GM18858 (cell line): ENCODE results near the gene CTBP1.
A peak's percentile ranks its signal among the peaks of the same experiment; 100 is the strongest.
"Not testable (repeated sequence)": the region's sequence is repeated elsewhere in the genome, so short reads cannot be mapped to it uniquely, and the experiment has no call there.

ENCODE experiments used
- ATAC-seq: cut with Tn5 transposase; IDR thresholded peaks from one replicate; pipeline ENCODE4 v1.9.1; 2021; ENCODE audit not compliant: unreplicated experiment

The CTBP1 gene

DNA sequence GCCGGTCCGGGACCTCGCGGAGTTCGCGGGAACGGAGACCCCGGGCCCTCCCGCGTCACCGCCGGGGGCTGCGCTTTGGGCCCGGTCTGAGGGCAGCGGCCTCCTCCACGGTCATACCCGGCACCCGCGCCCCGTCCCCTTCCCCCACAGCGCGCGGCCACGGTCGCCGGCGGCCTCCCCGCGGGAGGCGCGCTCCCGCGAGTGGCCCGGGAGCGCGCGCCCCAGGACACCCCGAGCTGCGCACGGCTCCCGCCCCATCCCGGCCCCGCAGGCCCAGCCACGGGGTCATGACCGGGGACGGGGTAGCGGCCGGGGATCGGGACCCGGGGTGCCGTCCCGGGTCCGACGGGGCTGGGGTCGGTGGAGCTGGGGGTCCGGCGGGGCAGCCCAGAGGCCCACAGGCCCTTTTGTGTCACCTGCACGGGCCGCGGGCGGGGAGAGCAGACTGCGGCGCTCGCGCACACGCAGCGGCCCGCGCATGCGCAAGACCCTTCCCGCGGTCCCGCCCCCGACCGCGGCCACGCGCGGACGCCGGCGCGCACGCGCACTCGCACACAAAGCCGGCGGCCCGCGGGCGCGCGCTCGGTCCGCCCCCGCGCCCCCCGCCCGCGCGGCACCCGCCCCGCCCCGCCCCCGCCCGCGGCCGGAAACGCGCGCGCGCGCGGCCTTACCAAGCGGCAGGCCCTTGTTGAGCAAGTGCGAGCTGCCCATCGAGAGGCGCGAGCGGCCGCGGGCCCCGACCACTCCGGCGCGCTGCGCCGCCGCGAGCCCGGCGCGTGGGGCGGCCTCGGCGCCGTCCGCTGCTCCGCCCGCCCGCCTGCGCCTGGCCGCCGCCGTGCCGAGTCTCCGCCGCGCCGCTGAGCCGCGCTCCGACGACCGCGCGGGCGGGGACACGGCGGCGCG is at the start of gene CTBP1:
Gene CTBP1 (minus strand): TSS at position 886 of the 903 bp plus-strand sequence. CDS start 7,799 bp downstream, outside the sequence.
- ATAC-seq = peak; percentile 27

DNA sequence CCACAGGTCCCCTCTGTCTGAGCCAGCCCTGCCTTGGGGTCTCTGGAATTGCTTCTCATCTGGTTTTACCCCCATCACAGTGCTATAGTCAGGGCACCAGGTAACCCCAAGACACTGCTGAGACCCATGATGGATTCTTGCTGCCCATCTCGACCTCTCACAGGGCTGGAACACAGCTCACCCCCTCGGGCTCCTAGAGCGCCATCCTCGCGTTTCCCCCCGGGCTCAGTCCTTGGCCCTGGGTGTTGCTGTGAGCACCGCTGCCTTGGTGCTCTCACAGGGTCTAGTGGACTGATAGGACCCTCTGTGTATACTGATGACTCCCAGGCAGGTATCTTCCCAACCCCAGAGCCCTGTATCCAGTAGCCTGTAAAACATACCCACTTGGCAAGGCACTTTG is 49.5 kb upstream of the CTBP1 start:
- no peak for ATAC-seq

DNA sequence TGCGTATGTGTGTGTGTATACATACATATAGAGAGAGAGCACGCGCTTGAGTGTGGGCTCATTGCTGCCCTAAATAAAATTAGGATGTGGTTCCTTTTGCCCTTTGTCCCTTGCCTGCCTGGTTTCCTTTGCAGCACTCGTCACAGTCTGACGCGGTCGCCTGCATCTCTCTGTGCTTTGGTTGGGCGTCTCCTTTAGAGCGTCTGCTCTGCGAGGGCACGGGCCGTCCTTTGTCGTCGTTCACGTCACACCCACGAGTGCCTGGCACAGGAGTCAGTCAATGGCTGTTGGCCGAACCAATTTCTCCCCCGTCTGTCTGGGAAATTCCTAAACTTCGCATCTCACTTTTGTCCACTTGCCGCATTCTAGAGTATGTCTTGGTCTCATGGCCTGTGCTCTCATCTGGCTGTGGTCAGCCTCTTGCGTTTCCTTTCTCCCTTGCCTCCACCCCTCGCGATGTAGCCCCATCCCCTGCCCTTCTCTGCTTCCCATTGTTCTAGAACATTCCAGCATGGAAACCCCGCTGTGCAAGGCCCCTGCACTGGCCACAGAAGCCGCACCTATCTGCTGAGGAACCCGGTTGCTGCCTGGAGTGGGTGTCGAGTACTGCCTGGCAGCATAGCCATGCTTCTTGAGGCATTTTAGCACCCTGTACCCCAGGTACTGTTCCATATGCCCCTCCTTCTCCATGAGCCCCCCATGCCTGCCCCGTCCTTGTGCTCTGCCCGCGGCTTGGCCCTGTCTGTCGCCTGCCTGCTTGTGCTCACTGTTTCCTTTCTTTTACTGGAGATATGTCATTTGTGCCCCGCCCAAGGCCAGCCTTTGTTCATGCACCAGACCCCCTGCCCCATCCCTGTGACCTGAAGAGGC is 48.8 kb upstream of the CTBP1 start:
- ATAC-seq = no peak

DNA sequence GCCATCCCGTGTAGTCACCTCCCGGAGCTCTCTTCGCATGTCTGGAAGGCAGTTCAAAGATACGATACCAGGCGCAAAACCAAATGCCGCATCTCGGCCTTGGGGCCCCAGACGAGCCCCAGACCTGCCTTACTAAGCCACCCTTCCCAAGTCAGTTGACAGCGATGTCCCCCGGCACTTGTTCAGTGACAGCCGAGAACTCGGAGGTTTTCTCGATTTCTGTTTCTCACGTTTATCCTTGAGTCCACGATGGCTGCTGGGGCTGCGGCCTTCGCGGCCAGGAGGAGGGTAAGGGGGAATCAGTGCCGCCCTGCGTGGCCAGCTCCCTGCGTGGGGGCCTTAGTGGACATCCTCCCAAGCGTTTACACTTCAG is 48.1 kb upstream of the CTBP1 start:
- ATAC-seq = no peak

DNA sequence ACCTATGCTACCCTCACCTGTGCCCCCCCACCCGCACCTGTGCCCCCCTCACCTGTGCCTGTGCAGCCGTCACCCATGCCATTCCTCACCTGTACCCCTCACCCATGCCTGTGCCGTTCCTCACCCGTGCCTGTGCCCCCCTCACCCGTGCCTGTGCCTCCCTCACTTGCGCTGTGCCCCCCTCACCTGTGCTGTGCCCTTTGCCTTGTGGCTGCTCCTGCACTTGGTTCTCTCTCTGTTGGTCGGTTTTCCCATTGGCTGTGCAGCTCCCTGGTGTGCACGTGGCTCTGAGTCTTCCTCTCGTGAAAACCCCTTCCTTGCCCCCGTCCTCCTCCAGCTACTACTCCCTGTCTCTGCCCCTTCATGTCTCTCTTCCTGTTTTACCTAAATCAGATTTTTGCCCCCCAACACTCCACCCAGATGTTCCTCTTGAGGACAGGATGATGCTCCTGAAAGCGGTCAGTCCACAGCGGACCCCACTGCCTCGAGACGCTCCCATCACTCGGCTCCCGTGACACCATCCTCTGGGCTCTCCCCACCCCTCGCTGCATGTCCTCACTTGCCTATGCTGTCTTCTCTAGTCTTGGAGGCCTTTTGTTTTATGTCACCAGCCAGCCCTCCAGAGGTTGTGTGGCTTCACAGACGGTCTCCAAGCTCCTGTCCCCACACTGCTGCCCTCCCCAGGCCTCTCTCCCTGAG is 47.5 kb upstream of the CTBP1 start:
- no peak for ATAC-seq

DNA sequence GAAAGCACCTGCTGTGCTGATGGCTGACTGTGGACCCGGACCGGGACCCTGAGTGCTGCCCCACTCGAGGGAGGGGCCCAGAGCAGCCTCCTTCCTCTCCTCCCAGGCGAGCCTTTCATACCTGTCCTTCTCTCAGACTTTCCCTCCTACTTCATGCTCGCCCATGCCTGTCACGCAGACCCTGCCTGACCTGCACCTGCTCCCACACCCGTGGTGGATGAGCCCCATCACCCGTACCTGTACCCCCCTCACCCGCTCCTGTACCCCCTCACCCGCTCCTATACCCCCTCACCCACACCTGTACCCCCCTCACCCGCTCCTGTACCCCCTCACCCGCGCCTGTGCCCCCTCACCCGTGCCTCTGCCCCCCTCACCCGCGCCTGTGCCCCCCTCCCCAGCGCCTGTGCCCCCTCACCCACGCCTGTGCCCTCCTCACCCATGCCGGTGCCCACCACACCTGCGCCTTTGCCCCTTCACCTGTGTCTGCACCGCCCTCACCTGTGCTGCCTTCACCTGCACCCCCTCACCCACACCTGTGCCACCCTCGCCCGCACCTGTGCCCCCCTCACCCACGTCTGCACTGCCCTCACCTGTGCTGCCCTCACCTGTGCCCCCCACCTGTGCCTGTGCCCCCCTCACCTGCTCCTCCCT is 46.6 kb upstream of the CTBP1 start:
- no peak for ATAC-seq

DNA sequence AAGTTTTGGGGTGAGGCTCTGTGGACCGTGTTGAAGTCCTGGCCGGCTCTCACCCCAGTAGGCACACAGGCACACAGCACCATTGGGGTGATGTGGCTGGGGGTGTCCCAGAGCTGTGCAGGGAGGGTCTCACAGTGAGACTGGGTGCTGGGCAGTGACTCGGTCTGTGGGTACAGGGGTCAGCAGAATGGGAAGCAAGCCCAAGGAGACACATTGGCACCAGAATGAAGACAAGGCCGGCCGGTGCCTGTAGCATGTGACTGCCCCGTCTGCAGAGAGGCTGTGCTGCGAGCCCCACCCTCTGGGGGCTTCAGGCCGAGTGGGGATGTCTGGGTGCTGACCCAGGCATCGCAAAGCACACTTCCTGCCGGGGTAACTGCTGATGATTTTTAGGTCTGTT is 46.0 kb upstream of the CTBP1 start:
- ATAC-seq = no peak

DNA sequence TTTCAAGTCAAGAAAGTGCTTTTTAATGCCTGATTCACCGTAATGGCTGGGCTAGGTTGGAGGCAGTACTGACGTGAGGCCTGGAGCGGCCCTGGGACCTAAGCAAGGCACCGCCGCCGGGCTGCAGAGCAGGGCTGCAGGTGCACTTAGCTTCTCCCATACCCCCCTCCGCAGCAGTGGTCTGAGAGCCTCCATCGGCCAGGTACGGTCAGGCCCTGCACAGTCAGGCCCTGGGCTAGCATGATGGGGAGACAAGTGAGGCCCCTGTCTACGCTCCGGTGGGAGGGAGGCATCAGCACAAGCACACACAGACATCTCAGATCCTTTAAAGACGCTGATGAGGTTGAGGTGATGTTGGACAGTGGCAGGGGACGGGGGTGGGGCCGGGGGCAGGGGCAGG is 45.5 kb upstream of the CTBP1 start:
- no peak for ATAC-seq

DNA sequence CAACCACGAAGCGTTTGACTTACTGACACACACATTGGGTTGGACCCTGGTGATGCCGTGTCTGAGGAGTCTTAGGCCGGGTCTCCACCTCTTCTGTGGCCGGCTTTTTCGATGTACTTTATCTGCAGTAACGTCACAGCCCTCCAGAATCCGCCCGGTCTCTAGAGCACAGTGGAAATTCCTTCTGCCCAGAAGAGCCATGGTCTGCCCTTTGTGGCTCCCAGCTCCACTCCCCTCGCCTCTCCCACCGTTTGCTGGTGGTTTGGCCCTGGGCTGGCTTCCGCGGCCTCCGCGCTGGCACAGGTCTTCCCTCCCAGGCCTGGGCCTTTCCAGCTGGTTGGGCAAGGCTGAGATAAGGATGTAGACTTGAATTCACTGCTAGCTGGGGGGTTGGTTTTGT is 45.1 kb upstream of the CTBP1 start:
- no peak for ATAC-seq

DNA sequence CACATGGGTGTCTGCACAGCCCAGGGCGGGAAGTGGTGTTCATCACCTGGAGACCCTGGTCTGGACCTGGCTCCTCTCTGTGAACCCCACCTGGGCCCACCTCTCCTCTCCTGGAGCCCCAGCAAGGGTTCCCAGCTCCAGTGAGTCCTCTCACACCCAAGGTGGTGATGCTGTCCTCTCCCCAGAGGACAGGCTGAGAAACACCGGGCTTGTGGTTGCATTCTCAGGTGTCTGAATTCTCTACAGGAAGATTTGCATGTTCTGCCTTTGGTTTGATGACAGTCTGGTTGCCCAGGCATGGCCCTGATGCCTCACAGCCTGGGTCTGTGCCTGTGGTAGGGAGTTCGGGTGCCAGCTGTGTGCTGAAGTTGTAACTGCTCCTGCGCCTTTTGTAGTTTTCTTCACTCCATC is 44.6 kb upstream of the CTBP1 start:
- ATAC-seq = no peak

DNA sequence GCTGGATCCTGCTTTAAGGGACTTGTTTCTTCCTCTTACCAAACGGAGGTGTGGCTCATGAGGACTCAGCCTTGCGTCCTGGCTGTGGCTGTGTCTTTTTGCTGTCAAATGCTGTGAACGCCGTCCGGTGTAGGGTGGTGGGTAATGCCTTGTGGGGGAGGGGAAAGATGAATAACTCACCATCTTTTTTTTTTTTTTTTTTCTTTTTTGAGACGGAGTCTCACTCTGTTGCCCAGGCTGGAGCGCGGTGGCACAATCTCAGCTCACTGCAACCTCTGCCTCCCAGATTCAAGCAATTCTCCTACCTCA is 43.7 kb upstream of the CTBP1 start:
- not testable (repeated sequence) for ATAC-seq

DNA sequence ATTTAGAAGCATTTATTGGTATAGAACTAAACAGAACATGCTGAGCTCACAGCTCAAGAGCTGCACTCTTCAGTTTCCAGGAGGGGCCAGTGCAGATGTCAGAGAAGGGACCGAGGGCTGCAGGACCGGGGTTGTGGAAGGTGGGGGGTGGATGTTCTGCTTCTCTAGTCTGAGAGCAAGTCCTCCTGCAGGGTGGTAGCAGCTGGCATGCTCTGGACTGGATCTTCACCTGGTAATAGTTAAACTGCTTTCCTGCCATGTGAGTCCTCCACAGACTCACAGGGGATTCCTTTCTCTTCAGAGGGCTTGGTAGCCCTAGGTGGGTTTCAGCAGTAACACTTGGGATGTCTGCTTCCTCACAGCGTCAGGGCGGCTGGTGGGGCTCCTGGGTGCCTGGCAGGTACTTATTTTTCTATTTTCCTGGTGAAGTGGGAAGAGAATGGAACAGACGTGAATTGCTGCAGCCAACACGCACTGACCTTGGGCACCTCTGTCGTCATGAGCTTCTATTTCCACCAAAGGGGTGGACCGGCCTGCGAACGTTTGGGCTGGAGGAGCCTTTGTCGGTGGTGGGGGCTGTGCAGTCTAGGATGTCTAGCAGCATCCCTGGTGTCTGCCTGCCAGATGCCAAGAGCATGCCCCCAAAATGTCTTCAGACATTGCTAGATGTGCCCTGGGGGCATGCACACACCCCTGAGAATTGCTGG is 43.2 kb upstream of the CTBP1 start:
- no peak for ATAC-seq

DNA sequence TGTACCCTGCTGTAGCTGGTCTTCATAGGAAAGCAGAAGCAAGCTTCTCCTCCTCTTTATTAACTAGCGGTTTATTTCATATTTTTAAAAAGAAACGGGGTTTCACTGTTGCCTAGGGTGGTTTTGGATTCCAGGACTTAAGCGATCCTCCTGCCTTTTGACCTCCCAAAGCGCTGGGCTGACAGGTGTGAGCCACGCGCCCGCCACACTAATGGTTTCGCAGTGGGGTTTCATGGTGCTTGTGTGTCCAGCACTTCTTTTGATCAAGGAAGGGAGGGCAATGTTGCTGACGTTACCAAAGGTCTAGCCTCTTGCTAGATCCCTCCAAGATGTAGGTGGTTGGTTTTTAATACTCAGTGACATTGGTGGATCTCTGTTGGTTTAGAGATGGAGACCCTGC is 42.2 kb upstream of the CTBP1 start:
- no peak for ATAC-seq

DNA sequence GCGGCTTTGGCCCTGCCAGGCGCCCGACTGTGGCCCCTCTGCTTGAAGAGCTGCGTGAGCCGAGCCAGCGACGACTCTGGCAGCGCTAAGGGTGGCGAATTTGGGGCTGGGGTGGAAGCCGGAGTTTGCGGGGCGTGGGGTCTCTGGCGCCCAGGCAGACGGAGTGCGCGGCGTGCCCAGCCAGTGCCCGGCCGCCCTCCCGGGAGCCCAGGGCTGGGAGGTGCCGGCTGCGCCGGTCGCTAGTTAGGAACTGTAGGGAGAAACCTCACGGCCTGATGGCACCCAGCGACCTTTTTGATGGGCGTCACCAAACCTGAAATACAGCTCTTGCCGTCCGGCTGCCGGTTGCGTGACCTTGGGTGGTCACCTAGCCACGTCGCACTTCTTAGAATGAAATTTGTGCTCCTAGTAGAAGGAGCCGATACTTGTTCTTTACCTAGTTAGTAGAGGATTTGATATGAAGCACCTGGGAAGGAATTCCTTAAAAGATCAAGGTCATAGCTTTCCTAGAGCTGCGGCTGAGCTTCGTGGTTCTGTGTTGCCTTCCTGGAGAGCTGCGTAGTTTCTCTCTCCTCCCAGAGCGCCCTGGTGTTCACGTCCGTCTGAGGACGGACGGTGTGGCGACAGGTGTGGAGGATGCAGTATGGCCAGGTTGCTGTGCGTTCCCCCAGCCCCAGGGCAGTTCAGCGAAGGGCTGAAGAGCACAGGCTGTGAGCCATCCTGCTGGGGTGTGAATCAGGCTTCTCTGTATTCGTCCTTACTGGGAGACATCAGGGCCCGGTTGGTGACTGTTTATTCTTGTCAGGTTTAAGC is 41.4 kb upstream of the CTBP1 start:
- ATAC-seq = no peak

DNA sequence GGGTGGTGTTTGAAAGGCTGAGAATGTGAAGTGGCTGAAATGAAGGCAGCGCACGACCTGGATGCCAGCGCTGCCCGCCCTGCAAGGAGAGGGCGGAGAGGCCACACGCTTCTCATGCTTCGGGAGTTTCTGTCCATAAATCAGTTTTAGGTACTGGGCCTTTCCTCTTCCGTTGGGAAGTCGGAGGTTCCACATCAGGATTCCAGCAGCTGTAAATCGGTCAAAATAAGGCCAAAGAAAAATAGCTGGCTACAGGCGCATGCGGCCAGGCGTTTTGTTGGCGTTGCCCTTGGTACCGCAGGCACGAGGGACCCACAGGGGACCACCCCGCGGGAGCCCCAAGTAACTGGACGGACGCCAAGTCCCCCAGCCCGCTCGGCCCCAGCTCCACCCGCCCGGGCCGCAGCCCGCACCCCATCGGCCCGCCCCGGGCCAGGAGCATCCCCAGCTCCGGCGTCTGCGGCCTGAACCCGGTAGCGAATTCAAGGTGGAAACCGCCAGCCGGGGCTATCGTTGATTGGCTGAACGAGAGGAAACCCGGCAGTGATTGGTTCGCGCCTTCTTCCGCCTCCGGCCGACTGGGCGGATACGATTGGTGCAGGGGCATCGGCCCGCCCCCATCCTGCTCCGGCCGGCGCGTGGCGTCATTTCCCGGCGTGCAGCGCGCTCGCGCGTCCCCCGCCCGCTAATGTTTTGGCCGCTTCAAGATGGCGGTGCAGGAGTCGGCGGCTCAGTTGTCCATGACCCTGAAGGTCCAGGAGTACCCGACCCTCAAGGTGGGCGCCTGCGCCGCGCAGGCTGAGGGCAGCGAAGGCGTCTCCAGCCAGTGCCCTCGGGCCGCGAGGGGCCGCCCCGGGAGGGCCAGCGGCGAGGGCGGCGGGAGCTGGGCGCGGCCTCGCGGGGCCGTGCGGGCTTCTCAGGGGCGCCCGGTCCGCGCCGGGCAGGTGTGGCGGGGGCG is 40.6 kb upstream of the CTBP1 start, which contains the start of gene MAEA:
Gene MAEA (plus strand): TSS at position 685 of the 958 bp plus-strand sequence. CDS start 23 bp downstream, at position 708.
- peak; percentile 85 for ATAC-seq

DNA sequence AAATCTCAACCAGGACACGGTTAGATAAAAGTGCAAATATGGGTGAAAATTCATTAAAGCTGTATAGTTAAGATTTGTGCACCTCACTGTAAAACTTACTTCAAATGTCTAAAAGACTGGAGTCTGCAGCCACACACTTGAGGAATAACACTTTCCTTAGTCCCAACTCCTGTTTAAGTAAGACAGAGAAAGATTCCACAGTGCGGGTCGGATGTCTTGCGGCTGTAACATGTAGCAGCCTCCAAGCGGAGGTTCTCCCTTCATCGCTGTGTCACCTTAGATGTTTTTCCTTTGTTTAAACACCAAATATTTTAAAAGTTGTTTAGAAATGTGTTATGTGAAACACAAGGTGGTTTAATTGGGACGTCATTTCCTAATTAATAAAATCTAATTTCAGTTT is 39.9 kb upstream of the CTBP1 start:
- no peak for ATAC-seq

DNA sequence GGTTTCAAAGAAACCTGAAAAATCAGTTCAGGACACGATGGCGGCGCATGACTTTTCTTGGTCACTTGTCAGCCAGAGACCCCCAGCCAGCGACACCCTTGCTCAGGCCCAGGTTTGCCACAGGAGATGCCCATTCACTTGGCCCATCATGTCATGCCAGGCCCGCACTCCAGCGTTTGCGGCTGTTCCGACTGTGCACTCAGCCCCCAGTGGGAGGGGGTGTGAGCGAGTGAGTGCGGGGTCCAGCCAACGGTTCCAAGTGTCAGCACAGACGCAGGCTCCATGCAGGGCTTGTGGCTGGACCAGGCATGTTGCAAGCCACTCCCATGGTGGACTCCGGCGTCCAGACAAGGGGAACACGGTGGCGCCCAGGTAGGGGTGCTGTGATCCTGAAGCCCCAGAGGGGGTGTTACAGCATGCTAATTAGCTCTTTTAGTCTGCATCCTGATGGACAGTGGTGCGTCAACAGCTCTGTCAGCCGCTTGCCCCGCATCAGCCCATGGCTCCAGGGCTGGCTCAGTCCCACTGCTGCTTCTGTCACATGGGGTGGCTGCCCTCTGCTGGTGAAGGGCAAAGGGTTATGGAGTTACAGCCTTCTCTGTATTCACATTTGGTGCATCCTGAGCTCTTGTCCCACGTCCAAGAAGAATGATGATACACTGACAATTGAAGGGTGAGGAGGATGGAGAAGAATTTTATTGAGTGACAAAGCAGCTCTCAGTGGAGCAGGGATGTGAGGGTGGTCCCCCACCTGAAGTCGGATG is 37.0 kb upstream of the CTBP1 start:
- no peak for ATAC-seq
